IPS DF 6.9 (cell line): Measurements from ENCODE around the gene TTLL9.

Experiments used
- DNase-seq: peaks from one replicate; pipeline ENCODE4 v3.0.0-alpha.2; 2013; ENCODE audit warnings: low read depth, low spot score
- H3K27ac ChIP-seq: one replicate; pipeline ENCODE4 v1.5.1; 2013; ENCODE audit warnings: low read length, control low read depth
- H3K27me3 ChIP-seq: 2 replicates; pipeline ENCODE4 v1.6.1; 2013; ENCODE audit warnings: mild to moderate bottlenecking, low read length; ENCODE audit not compliant: control insufficient read depth, insufficient read depth
- H3K36me3 ChIP-seq: 2 replicates; pipeline ENCODE4 v1.6.1; 2013; ENCODE audit warnings: low read length; ENCODE audit not compliant: control insufficient read depth, insufficient read depth
- H3K4me1 ChIP-seq: 2 replicates; pipeline ENCODE4 v1.6.1; 2013; ENCODE audit warnings: low read length; ENCODE audit not compliant: control insufficient read depth, insufficient read depth
- H3K4me3 ChIP-seq: 2 replicates; pipeline ENCODE4 v1.5.1; 2013; ENCODE audit warnings: mild to moderate bottlenecking, low read length
- H3K9me3 ChIP-seq: 2 replicates; pipeline ENCODE4 v1.6.1; 2013; ENCODE audit warnings: low read length, inconsistent platforms; ENCODE audit not compliant: control insufficient read depth, insufficient read depth
- WGBS: extraction: QIAGEN DNeasy Blood & Tissue Kit; methylation state at CpG from one replicate; pipeline ENCODE4 v1.1.7; 2013; ENCODE audit warnings: mixed read lengths, missing lambda C conversion rate; ENCODE audit not compliant: insufficient read length, insufficient coverage; 5-methylcytosine and 5-hydroxymethylcytosine counted together

TTLL9 gene

GRCh38 chr20:31859266-31859997 is 11.0 kb upstream of the TTLL9 start:
- no CpG with 5 or more reads among the region's 5 CpGs for WGBS
- Histone ChIP-seq H3K36me3 (no peaks in the 10 kb centered on the region), H3K27me3 (0 out of 2 replicates have a peak, but pooled peaks cover 2% of the 10 kb centered on the region), H3K4me1 (0 out of 2 replicates have a peak, but pooled peaks cover 2% of the 10 kb centered on the region), H3K9me3 (no peaks in the 10 kb centered on the region), H3K27ac (no peak overlapping the region), H3K4me3 (no peak overlapping the region)
- DNase-seq, result no peak

DNA sequence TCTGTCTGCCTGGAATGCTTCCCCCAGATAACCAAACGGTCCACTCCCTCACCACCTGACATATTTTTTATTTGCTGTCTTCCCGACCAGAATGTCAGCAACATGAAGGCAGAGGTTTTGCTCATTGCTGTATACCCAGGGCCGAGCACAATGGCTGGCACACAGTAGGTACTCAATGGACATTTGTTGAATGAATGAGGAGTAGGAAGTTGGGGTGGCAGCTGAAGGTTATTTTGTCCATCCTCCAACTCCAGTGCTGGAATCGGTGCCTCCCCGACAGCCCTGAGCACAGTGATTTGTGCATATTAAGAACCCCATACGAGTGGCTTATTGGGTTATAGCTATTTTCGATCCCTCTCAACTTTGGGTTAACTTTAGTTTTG is 10.4 kb upstream of the TTLL9 start:
- no CpG with 5 or more reads among the region's 7 CpGs for WGBS

GRCh38 chr20:31860390-31861134 is 9.9 kb upstream of the TTLL9 start:
- no CpG with 5 or more reads among the region's 15 CpGs for WGBS
- H3K27me3 ChIP-seq, result 0 out of 2 replicates have a peak, but pooled peaks cover 2% of the 10 kb centered on the region
- H3K27ac ChIP-seq, result no peak overlapping the region
- peak overlapping the region; percentile 52; the same call in 1 of the 2 replicates for H3K4me3 ChIP-seq
- H3K36me3 ChIP-seq, result no peaks in the 10 kb centered on the region
- no peak for DNase-seq
- no peaks in the 10 kb centered on the region for H3K9me3 ChIP-seq
- 0 out of 2 replicates have a peak, but pooled peaks cover 2% of the 10 kb centered on the region for H3K4me1 ChIP-seq

More for the DNA sequence above, 10.4 kb upstream of the TTLL9 start:
- Histone ChIP-seq H3K27ac (no peak overlapping the region), H3K27me3 (0 out of 2 replicates have a peak, but pooled peaks cover 2% of the 10 kb centered on the region), H3K9me3 (no peaks in the 10 kb centered on the region), H3K4me1 (0 out of 2 replicates have a peak, but pooled peaks cover 2% of the 10 kb centered on the region), H3K36me3 (no peaks in the 10 kb centered on the region), H3K4me3 (no peak overlapping the region)
- no peak for DNase-seq

GRCh38 chr20:31861135-31861384 is 9.4 kb upstream of the TTLL9 start:
- Histone ChIP-seq H3K9me3 (no peaks in the 10 kb centered on the region), H3K36me3 (no peaks in the 10 kb centered on the region), H3K27me3 (0 out of 2 replicates have a peak, but pooled peaks cover 2% of the 10 kb centered on the region), H3K4me1 (0 out of 2 replicates have a peak, but pooled peaks cover 2% of the 10 kb centered on the region), H3K4me3 (peak overlapping the region; percentile 52; the same call in 1 of the 2 replicates), H3K27ac (no peak overlapping the region)
- DNase-seq, result no peak
- WGBS, result no CpG with 5 or more reads among the region's 20 CpGs

GRCh38 chr20:31861385-31862156 is 8.9 kb upstream of the TTLL9 start:
- no peak overlapping the region for H3K27ac ChIP-seq
- H3K4me3 ChIP-seq, result peak overlapping the region; percentile 52; the same call in 1 of the 2 replicates
- H3K9me3 ChIP-seq, result no peaks in the 10 kb centered on the region
- no peaks in the 10 kb centered on the region for H3K36me3 ChIP-seq
- peak; percentile 81 for DNase-seq
- 0 out of 2 replicates have a peak, but pooled peaks cover 2% of the 10 kb centered on the region for H3K27me3 ChIP-seq
- 0 out of 2 replicates have a peak, but pooled peaks cover under 1% of the 10 kb centered on the region for H3K4me1 ChIP-seq
- no CpG with 5 or more reads among the region's 60 CpGs for WGBS

DNA sequence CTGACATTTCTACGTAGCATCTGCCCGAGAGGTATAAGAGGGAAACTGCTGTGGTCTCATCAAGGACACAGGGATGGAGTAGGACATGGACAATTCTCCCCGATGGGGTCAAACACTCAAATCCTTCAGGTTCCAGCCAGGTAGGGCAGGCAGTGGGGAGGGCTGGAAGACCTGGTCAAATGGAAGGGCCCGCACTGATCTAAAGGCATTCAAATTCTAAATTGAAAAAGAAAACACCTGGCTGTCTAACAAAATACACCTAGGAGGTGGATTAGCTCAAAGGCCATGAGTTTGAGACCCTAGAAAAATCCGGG is 8.3 kb upstream of the TTLL9 start:
- Histone ChIP-seq H3K4me1 (no peaks in the 10 kb centered on the region), H3K4me3 (peak overlapping the region; percentile 46; the same call in 1 of the 2 replicates), H3K36me3 (no peaks in the 10 kb centered on the region), H3K27ac (no peak overlapping the region), H3K27me3 (0 out of 2 replicates have a peak, but pooled peaks cover 2% of the 10 kb centered on the region), H3K9me3 (no peaks in the 10 kb centered on the region)
- DNase-seq, result no peak
- no CpG with 5 or more reads among the region's 5 CpGs for whole genome bisulfite sequencing

DNA sequence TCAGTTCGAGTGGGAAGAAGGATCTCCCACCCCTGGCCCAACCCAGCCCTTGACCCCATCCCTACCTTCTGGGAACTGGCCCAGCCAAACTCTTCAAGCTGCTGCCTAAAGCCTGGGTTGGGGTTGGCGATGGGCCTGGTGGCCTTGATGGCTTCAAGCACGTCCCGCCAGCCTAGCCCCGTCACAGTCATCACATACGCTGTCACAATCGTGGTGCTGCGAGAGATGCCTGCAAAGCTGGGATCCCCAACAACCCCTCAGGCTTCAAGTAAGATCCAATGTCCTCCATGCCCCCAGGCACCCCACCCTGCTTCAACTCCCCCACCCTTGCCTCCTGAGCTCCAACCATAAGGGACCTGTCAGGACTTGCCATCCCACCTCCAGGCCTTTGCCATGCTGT is 7.9 kb upstream of the TTLL9 start:
- Histone ChIP-seq H3K4me1 (no peaks in the 10 kb centered on the region), H3K27ac (no peak overlapping the region), H3K4me3 (no peak overlapping the region), H3K9me3 (no peaks in the 10 kb centered on the region), H3K36me3 (no peaks in the 10 kb centered on the region), H3K27me3 (0 out of 2 replicates have a peak, but pooled peaks cover 2% of the 10 kb centered on the region)
- DNase-seq, result no peak
- no CpG with 5 or more reads among the region's 8 CpGs for WGBS

GRCh38 chr20:31863296-31864085 is 6.9 kb upstream of the TTLL9 start:
- Histone ChIP-seq H3K9me3 (no peaks in the 10 kb centered on the region), H3K36me3 (no peaks in the 10 kb centered on the region), H3K27me3 (peaks cover 2% of the 10 kb centered on the region; the same call in 1 of the 2 replicates), H3K4me1 (no peaks in the 10 kb centered on the region), H3K27ac (no peak overlapping the region), H3K4me3 (no peak overlapping the region)
- DNase-seq, result no peak
- no CpG with 5 or more reads among the region's 9 CpGs for WGBS

DNA sequence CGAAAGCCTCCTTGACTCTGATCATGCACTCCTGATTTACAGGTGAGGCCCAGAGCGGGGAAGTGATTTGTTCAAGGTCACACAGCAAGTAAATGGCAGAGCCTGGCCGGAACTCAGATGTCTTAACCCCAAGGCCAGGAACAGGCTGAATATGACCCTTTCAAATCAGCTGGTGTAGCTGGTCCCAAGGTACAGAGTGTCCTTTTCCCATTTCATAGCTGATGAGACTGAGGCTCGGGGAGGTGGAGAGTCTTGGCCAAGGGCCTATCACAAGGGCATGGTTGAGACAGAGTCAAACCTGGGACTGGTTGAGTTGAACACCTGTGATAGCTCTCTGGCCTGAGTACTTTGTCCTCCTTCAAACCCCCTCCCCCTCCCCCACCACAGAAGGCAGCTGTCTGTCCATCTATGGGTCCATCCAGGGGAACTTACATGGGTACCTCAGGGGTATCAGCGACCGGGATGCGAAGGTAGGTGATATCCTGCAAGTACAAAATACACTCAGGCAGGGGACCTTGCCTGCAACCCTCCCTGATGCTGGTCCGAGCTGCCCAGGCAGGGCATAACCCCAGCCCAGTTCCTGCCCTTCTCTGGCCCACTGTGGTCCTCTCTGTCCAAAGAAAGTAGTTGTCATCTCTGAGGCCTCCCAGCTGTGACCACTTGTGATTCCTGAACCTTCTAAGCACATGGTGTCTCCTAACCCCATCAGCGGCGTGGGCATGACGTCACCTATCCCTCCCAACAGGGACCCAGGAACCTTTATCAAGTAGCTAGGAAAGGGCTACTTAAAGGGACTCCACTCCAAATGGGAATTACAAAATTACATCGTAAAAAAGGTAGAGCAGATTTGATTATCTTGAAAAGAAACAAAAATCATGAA is 5.7 kb upstream of the TTLL9 start:
- DNase-seq, result no peak
- no peaks in the 10 kb centered on the region for H3K9me3 ChIP-seq
- no peak overlapping the region for H3K4me3 ChIP-seq
- WGBS, result no CpG with 5 or more reads among the region's 12 CpGs
- no peak overlapping the region for H3K27ac ChIP-seq
- H3K27me3 ChIP-seq, result peaks cover 13% of the 10 kb centered on the region
- H3K4me1 ChIP-seq, result no peaks in the 10 kb centered on the region; the same call in 1 of the 2 replicates
- H3K36me3 ChIP-seq, result no peaks in the 10 kb centered on the region
